Caco-2 (cell line): ENCODE results near the gene USP8. TPM values are rescaled to one million over a fixed set of nuclear protein-coding genes. Genes with fewer than 3 reads are reported as not detected.

Source experiments
- Bru-seq: library from RNA; stranded (reverse); fragments of 400-500 nt; gene quantifications from one replicate; lab custom pipeline; 2021; lab: Mats Ljungman, UMichigan
- BruChase-seq, 2 experiments: library from RNA; stranded (reverse); fragments of 400-500 nt; gene quantifications; one replicate each; lab custom pipeline; 2021; lab: Mats Ljungman, UMichigan
- BruUV-seq: library from RNA; stranded (reverse); fragments of 400-500 nt; replicated peaks from 2 replicates; lab custom pipeline; 2021; lab: Mats Ljungman, UMichigan
- CTCF ChIA-PET: fragments of 300-600 bp; sonication (Branson Sonifier 250); formaldehyde crosslinking; loops from one replicate; lab custom pipeline; 2022; ENCODE audit warnings: antibody characterized with exemption; lab: Charles Lee
- POLR2A ChIA-PET: fragments of 300-600 bp; sonication (Branson Sonifier 250); formaldehyde crosslinking; loops from one replicate; lab custom pipeline; 2022; ENCODE audit warnings: antibody characterized with exemption; lab: Charles Lee
- DNase-seq, 2 experiments: peaks; one replicate each; pipeline versions ENCODE4 v3.0.0 to v3.0.0-alpha.2; 2020 to 2022
- H3K27me3 ChIP-seq: replicated peaks from 2 replicates; pipeline ENCODE4 v1.6.0; 2011; ENCODE audit warnings: low read length; ENCODE audit not compliant: control insufficient read depth, insufficient read depth
- H3K36me3 ChIP-seq: 2 replicates; pipeline ENCODE4 v1.5.1; 2011; ENCODE audit warnings: low read length; ENCODE audit not compliant: control insufficient read depth, insufficient read depth
- H3K4me1 ChIP-seq: fragments of 250-450 bp; sonication (Bioruptor Pico); 2 replicates; pipeline ENCODE4 v1.5.1; 2020; ENCODE audit warnings: mild to moderate bottlenecking
- H3K4me3 ChIP-seq: 2 replicates; pipeline ENCODE4 v1.5.1; 2011; ENCODE audit warnings: low read depth, mild to moderate bottlenecking, control low read depth, low read length
- H3K9me3 ChIP-seq: fragments of 250-450 bp; sonication (Bioruptor Pico); 2 replicates; pipeline ENCODE4 v1.5.1; 2020; ENCODE audit warnings: mild to moderate bottlenecking, moderate library complexity
- H3K27ac Mint-ChIP-seq: one replicate; pipeline ENCODE4 v1.8.0; 2022; ENCODE audit warnings: mixed read lengths; ENCODE audit not compliant: unreplicated experiment
- H3K27me3 Mint-ChIP-seq: one replicate; pipeline ENCODE4 v1.8.0; 2022; ENCODE audit warnings: mixed read lengths; ENCODE audit not compliant: insufficient read depth, unreplicated experiment
- H3K36me3 Mint-ChIP-seq: one replicate; pipeline ENCODE4 v1.8.0; 2022; ENCODE audit warnings: mild to moderate bottlenecking, mixed read lengths; ENCODE audit not compliant: insufficient read depth, unreplicated experiment
- H3K4me1 Mint-ChIP-seq: one replicate; pipeline ENCODE4 v1.8.0; 2022; ENCODE audit warnings: low read depth, mixed read lengths; ENCODE audit not compliant: unreplicated experiment
- H3K4me3 Mint-ChIP-seq: one replicate; pipeline ENCODE4 v1.8.0; 2022; ENCODE audit warnings: mild to moderate bottlenecking, moderate library complexity, mixed read lengths; ENCODE audit not compliant: unreplicated experiment
- H3K9me3 Mint-ChIP-seq: one replicate; pipeline ENCODE4 v1.8.0; 2022; ENCODE audit warnings: mixed read lengths; ENCODE audit not compliant: unreplicated experiment
- CTCF ChIP-seq, 2 experiments: fragments of 200-600 bp in 1 of 2; IDR thresholded peaks; 1 replicate in 1 of 2; 2 replicates in 1 of 2; pipeline versions ENCODE4 v1.5.1 to v1.8.0; 2011 to 2022; ENCODE audit warnings: antibody characterized with exemption in 1 of 2, control low read depth in 1 of 2, inconsistent platforms in 1 of 2, low read depth in 1 of 2, low read length in 1 of 2, mild to moderate bottlenecking in 1 of 2, moderate library complexity in 1 of 2; ENCODE audit not compliant: insufficient read depth in 1 of 2, severe bottlenecking in 1 of 2, unreplicated experiment in 1 of 2
- intact Hi-C: fragments of 100-400 bp; cut with micrococcal nuclease; formaldehyde crosslinking; loops from one replicate; pipeline ENCODE4 v1.10.0; 2022; ENCODE audit not compliant: unreplicated experiment
- long read RNA-seq: library from polyadenylated mRNA; stranded (forward); transcript quantifications from one replicate; pipeline ENCODE4 v2.0.0, GENCODE V29; 2022
- total RNA-seq: library from RNA; stranded (reverse); gene quantifications from 2 replicates; pipeline ENCODE4 v1.2.3, GENCODE V29; 2022

The USP8 gene
- 46.7 and 56.2 TPM in 2 replicates for total RNA-seq
- Bru-seq, nascent RNA: percentile 81 among the genes with signal in this experiment
- percentile 80 among the genes with signal in this experiment for BruChase-seq, experiment 1, labeled RNA remaining after a 2-hour chase
- percentile 80 among the genes with signal in this experiment for BruChase-seq, experiment 2, labeled RNA remaining after a 6-hour chase
- long read RNA-seq, full-length matches to known transcripts: 15 of 51 reads
- long read RNA-seq, partial matches to known transcripts: 6 of 51 reads
- long read RNA-seq, other reads (novel, unspliced or antisense): 30 of 51 reads

GRCh38 chr15:50424066-50424890 is at the start of gene USP8:
USP8 (plus strand) TSS chr15:50424405; CDS start chr15:50439074, 14,669 bp downstream.
- no peaks in the 10 kb centered on the region for H3K9me3 ChIP-seq
- H3K4me3 ChIP-seq: peak within 1 kb of the TSS; percentile 65
- BruUV-seq: TSS peak; percentile 61
- TF ChIP-seq CTCF (IDR thresholded peaks at IDR 0.05; ENCODE audit: insufficient read depth in 1 of 2, low read depth in 1 of 2, low read length in 1 of 2, severe bottlenecking in 1 of 2, unreplicated experiment in 1 of 2): no peak
- no peaks in the 10 kb centered on the region for H3K27me3 Mint-ChIP-seq
- no peaks in the 10 kb centered on the region for H3K4me1 Mint-ChIP-seq
- CTCF ChIA-PET: interaction anchor here (0.6 to 1.3 kb wide), 2 partner anchors 108 to 549 kb away, joined by 3 to 6 read pairs; no protein-coding TSS in a partner anchor
- intact Hi-C loops: loop anchor here (1.0 to 10.0 kb wide), 2 partner anchors 69 to 481 kb away; partner anchors contain the start of genes AP4E1 and GABPB1
- peak within 1 kb of the TSS; percentile 98 for H3K4me3 Mint-ChIP-seq
- H3K36me3 ChIP-seq: no peaks in the 10 kb centered on the region; the same call in 1 of the 2 replicates
- no peaks in the 10 kb centered on the region for H3K27me3 ChIP-seq
- H3K36me3 Mint-ChIP-seq: peaks cover 26% of the 10 kb centered on the region
- H3K9me3 Mint-ChIP-seq: no peaks in the 10 kb centered on the region
- POLR2A ChIA-PET: interaction anchor here (0.6 to 2.3 kb wide), 9 partner anchors 21 to 892 kb away, joined by 3 to 21 read pairs (median 3); partner anchors contain the start of gene GABPB1
- peak within 1 kb of the TSS; percentile 97 for H3K27ac Mint-ChIP-seq
- 0 out of 2 replicates have a peak, but pooled peaks cover 4% of the 10 kb centered on the region for H3K4me1 ChIP-seq
- peak; percentile 98 to 99 for DNase-seq

GRCh38 chr15:50377867-50378751 is 46.1 kb upstream of the USP8 start:
- no peaks in the 10 kb centered on the region for H3K9me3 Mint-ChIP-seq
- H3K4me3 ChIP-seq: no peak overlapping the region
- DNase-seq: no peak
- CTCF ChIA-PET: no interaction called here
- H3K9me3 ChIP-seq: 0 out of 2 replicates have a peak, but pooled peaks cover 3% of the 10 kb centered on the region
- no peaks in the 10 kb centered on the region for H3K36me3 ChIP-seq
- no peaks in the 10 kb centered on the region for H3K4me1 ChIP-seq
- no peak for TF ChIP-seq CTCF (IDR thresholded peaks at IDR 0.05; ENCODE audit: insufficient read depth in 1 of 2, low read depth in 1 of 2, low read length in 1 of 2, severe bottlenecking in 1 of 2, unreplicated experiment in 1 of 2)
- BruUV-seq: no TSS peak
- H3K36me3 Mint-ChIP-seq: no peaks in the 10 kb centered on the region
- no peaks in the 10 kb centered on the region for H3K27me3 ChIP-seq
- intact Hi-C loops: no loop called here
- no peaks in the 10 kb centered on the region for H3K27me3 Mint-ChIP-seq
- no peak overlapping the region for H3K27ac Mint-ChIP-seq
- POLR2A ChIA-PET: no interaction called here
- H3K4me1 Mint-ChIP-seq: no peaks in the 10 kb centered on the region
- H3K4me3 Mint-ChIP-seq: no peak overlapping the region
